ENCODE data around the gene GABARAP.

DNA sequence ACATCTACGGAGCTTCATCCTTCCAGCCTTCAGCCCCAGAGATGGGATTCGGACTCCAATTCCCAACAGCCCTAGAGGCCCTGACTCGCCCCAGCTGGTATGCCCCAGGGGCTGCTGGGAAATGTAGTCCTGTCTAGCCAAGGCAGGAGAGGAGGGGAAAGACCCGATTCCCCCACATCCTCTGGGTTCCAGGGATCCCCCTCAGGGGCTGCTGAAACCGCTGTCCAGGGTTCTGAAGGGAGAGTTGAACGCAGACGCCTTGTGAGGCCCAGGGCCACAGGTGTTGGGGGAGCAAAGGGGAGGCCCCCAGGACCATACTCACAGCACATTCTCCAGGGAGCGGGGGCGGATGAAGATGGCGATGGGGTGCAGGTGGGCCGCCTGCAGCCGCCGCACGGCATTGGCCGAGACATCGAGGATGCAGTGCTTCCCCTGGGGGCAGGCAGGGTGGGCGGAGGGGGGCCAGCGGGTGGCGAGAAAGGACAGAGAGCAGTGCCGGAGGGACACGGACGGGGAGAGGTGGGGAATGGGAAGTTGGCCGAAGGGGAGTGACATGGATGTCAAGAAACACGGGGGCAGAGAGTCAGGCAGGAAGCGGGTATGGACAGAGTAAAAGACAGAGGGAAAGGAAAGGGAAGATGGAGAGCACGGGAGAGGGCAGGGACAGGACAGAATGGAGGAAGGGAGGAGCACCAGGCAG, 50.5 kb downstream of the GABARAP start:
- TF ChIP-seq POLR2AphosphoS5 (IDR thresholded peaks at IDR 0.05) = no peak
- TF ChIP-seq, protein P1, sequence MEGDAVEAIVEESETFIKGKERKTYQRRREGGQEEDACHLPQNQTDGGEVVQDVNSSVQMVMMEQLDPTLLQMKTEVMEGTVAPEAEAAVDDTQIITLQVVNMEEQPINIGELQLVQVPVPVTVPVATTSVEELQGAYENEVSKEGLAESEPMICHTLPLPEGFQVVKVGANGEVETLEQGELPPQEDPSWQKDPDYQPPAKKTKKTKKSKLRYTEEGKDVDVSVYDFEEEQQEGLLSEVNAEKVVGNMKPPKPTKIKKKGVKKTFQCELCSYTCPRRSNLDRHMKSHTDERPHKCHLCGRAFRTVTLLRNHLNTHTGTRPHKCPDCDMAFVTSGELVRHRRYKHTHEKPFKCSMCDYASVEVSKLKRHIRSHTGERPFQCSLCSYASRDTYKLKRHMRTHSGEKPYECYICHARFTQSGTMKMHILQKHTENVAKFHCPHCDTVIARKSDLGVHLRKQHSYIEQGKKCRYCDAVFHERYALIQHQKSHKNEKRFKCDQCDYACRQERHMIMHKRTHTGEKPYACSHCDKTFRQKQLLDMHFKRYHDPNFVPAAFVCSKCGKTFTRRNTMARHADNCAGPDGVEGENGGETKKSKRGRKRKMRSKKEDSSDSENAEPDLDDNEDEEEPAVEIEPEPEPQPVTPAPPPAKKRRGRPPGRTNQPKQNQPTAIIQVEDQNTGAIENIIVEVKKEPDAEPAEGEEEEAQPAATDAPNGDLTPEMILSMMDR (IDR thresholded peaks at IDR 0.05) = no peak
